ENCODE data around the gene LRRC75A.
"Not testable (repeated sequence)": the region's sequence is repeated elsewhere in the genome, so short reads cannot be mapped to it uniquely, and the experiment has no call there.

Gene LRRC75A

GRCh38 chr17:16447676-16448075 is 44.3 kb downstream of the LRRC75A start:
- no peak for DNase-seq

GRCh38 chr17:16446338-16446983 is 45.5 kb downstream of the LRRC75A start:
- DNase-seq, result no peak

GRCh38 chr17:16444258-16444886 is 47.6 kb downstream of the LRRC75A start:
- DNase-seq, result no peak

GRCh38 chr17:16443511-16444257 is 48.3 kb downstream of the LRRC75A start:
- DNase-seq, result no peak

GRCh38 chr17:16442594-16443510 is 49.1 kb downstream of the LRRC75A start:
- DNase-seq, result no peak

GRCh38 chr17:16442141-16442540 is 49.9 kb downstream of the LRRC75A start:
- no peak for DNase-seq

- no peak for DNase-seq
Observed at GRCh38 chr17:16440901-16441629, 50.9 kb downstream of the LRRC75A start.

GRCh38 chr17:16440354-16440753 is 51.6 kb downstream of the LRRC75A start:
- not testable (repeated sequence) for DNase-seq

- no peak for DNase-seq
Observed at GRCh38 chr17:16439811-16440351, 52.1 kb downstream of the LRRC75A start.

GRCh38 chr17:16439303-16439791 is 52.6 kb downstream of the LRRC75A start:
- no peak for DNase-seq

GRCh38 chr17:16438557-16439302 is 53.3 kb downstream of the LRRC75A start:
- DNase-seq, result peak; percentile 81 to 88 (median 84)

- DNase-seq, result no peak
Observed at GRCh38 chr17:16438173-16438556, 53.8 kb downstream of the LRRC75A start.

- DNase-seq, result no peak
Observed at GRCh38 chr17:16437083-16437482, 54.9 kb downstream of the LRRC75A start.

GRCh38 chr17:16435925-16436886 is 55.8 kb downstream of the LRRC75A start:
- no peak for DNase-seq

- no peak for DNase-seq
Observed at GRCh38 chr17:16434662-16435061, 57.3 kb downstream of the LRRC75A start.

GRCh38 chr17:16433514-16433913 is 58.5 kb downstream of the LRRC75A start:
- DNase-seq, result no peak

- no peak for DNase-seq
Observed at GRCh38 chr17:16432017-16432416, 60.0 kb downstream of the LRRC75A start.

GRCh38 chr17:16430650-16431049 is 61.3 kb downstream of the LRRC75A start:
- DNase-seq, result no peak

- no peak for DNase-seq
Observed at GRCh38 chr17:16429083-16429482, 62.9 kb downstream of the LRRC75A start.
